Raji (cell line): ENCODE data around the gene NOP16.

ENCODE experiments used
- POLR2A ChIP-seq: IDR thresholded peaks from 2 replicates; pipeline ENCODE4 v1.6.1; 2011; ENCODE audit warnings: low read depth, low read length, control low read depth; ENCODE audit not compliant: insufficient read depth

Gene NOP16

GRCh38 chr5:176334031-176334770, 54.2 kb downstream of the NOP16 start:
- TF ChIP-seq POLR2A, result no peak
